ENCODE measurements around the gene BEST4.

BEST4 gene

GRCh38 chr1:44799770-44800584 lies 12.0 kb upstream of the BEST4 start, which contains the start of gene PLK3:
PLK3 (plus strand) TSS chr1:44800377; CDS start chr1:44800464, 87 bp downstream.
- no peak for TF ChIP-seq GATA3 (IDR thresholded peaks at IDR 0.05; ENCODE audit: low read depth, low read length)
- no peak for TF ChIP-seq GATA2 (IDR thresholded peaks at IDR 0.05; ENCODE audit: low read depth, low read length)

- TF ChIP-seq GATA2 (IDR thresholded peaks at IDR 0.05; ENCODE audit: low read depth, low read length) (no peak), GATA3 (IDR thresholded peaks at IDR 0.05; ENCODE audit: low read depth, low read length) (no peak)
These were observed 10.8 kb upstream of the BEST4 start for GRCh38 chr1:44798481-44799365.

- TF ChIP-seq GATA3 (IDR thresholded peaks at IDR 0.05; ENCODE audit: low read depth, low read length) (no peak), GATA2 (IDR thresholded peaks at IDR 0.05; ENCODE audit: low read depth, low read length) (no peak)
These were observed 4.9 kb upstream of the BEST4 start for GRCh38 chr1:44792736-44793502.

- TF ChIP-seq GATA2 (IDR thresholded peaks at IDR 0.05; ENCODE audit: low read depth, low read length), result no peak
- no peak for TF ChIP-seq GATA3 (IDR thresholded peaks at IDR 0.05; ENCODE audit: low read depth, low read length)
These were observed 3.2 kb upstream of the BEST4 start for GRCh38 chr1:44790968-44791801.

GRCh38 chr1:44787506-44787905 lies 464 bp downstream of the BEST4 start:
- TF ChIP-seq GATA2 (IDR thresholded peaks at IDR 0.05; ENCODE audit: low read depth, low read length) (no peak), GATA3 (IDR thresholded peaks at IDR 0.05; ENCODE audit: low read depth, low read length) (no peak)

GRCh38 chr1:44786841-44787426 lies 1.0 kb downstream of the BEST4 start:
- TF ChIP-seq GATA3 (IDR thresholded peaks at IDR 0.05; ENCODE audit: low read depth, low read length) (no peak), GATA2 (IDR thresholded peaks at IDR 0.05; ENCODE audit: low read depth, low read length) (no peak)

- TF ChIP-seq GATA3 (IDR thresholded peaks at IDR 0.05; ENCODE audit: low read depth, low read length) (no peak), GATA2 (IDR thresholded peaks at IDR 0.05; ENCODE audit: low read depth, low read length) (no peak)
These were observed 1.7 kb downstream of the BEST4 start for GRCh38 chr1:44786138-44786840.

- TF ChIP-seq GATA3 (IDR thresholded peaks at IDR 0.05; ENCODE audit: low read depth, low read length), result no peak
- no peak for TF ChIP-seq GATA2 (IDR thresholded peaks at IDR 0.05; ENCODE audit: low read depth, low read length)
These were observed 2.4 kb downstream of the BEST4 start for GRCh38 chr1:44785501-44786137.

GRCh38 chr1:44785029-44785380 lies 3.0 kb downstream of the BEST4 start:
- TF ChIP-seq GATA2 (IDR thresholded peaks at IDR 0.05; ENCODE audit: low read depth, low read length) (no peak), GATA3 (IDR thresholded peaks at IDR 0.05; ENCODE audit: low read depth, low read length) (no peak)

- TF ChIP-seq GATA2 (IDR thresholded peaks at IDR 0.05; ENCODE audit: low read depth, low read length), result no peak
- no peak for TF ChIP-seq GATA3 (IDR thresholded peaks at IDR 0.05; ENCODE audit: low read depth, low read length)
These were observed 3.6 kb downstream of the BEST4 start for GRCh38 chr1:44784094-44785028.

- TF ChIP-seq GATA2 (IDR thresholded peaks at IDR 0.05; ENCODE audit: low read depth, low read length), result no peak
- no peak for TF ChIP-seq GATA3 (IDR thresholded peaks at IDR 0.05; ENCODE audit: low read depth, low read length)
These were observed 4.3 kb downstream of the BEST4 start for GRCh38 chr1:44783697-44784093.
